CD14-positive monocyte (primary cell): ENCODE data around the gene CRISP3. TPM values are rescaled to one million over a fixed set of nuclear protein-coding genes. Genes with fewer than 3 reads are reported as not detected.

ENCODE experiments used
- DNase-seq, 3 donors: peaks; one replicate each; pipeline ENCODE4 v3.0.0-alpha.2; 2011 to 2022
- H2AFZ ChIP-seq: 2 replicates; pipeline ENCODE4 v1.6.0; 2012; ENCODE audit warnings: mild to moderate bottlenecking, low read depth, low read length, inconsistent platforms; ENCODE audit not compliant: insufficient read depth, poor library complexity, severe bottlenecking
- H3K27ac ChIP-seq, 2 donors: 1 replicate in 1 of 2; 2 replicates in 1 of 2; pipeline ENCODE4 v1.5.1; 2012 to 2013; ENCODE audit warnings: low read length in 2 of 2, control low read depth in 1 of 2, inconsistent platforms in 1 of 2, low read depth in 1 of 2, mild to moderate bottlenecking in 1 of 2
- H3K27me3 ChIP-seq, 2 donors: one replicate each; pipeline versions ENCODE4 v1.6.0 to v1.6.1; 2011 to 2013; ENCODE audit warnings: low read length in 2 of 2; ENCODE audit not compliant: control insufficient read depth in 2 of 2, insufficient read depth in 2 of 2
- H3K36me3 ChIP-seq, 2 donors: replicated peaks in 1 of 2; 1 replicate in 1 of 2; 2 replicates in 1 of 2; pipeline versions ENCODE4 v1.5.1 to v1.6.1; 2012 to 2013; ENCODE audit warnings: low read length in 2 of 2, control low read depth in 1 of 2, inconsistent platforms in 1 of 2, mild to moderate bottlenecking in 1 of 2; ENCODE audit not compliant: insufficient read depth in 2 of 2, control insufficient read depth in 1 of 2
- H3K4me1 ChIP-seq, 2 donors: 1 replicate in 1 of 2; 2 replicates in 1 of 2; pipeline versions ENCODE4 v1.5.1 to v1.6.1; 2012 to 2013; ENCODE audit warnings: low read length in 2 of 2, control low read depth in 1 of 2, inconsistent platforms in 1 of 2, mild to moderate bottlenecking in 1 of 2, moderate library complexity in 1 of 2; ENCODE audit not compliant: insufficient read depth in 2 of 2, control insufficient read depth in 1 of 2
- H3K4me2 ChIP-seq: replicated peaks from 2 replicates; pipeline ENCODE3; 2012; ENCODE audit warnings: low read length, moderate library complexity, mild to moderate bottlenecking; ENCODE audit not compliant: poor library complexity, severe bottlenecking; ENCODE audit errors: extremely low read depth
- H3K4me3 ChIP-seq, 3 experiments: fragments of 200-600 bp in 1 of 3; sonication (generic) in 1 of 3; replicated peaks in 1 of 3; 1 replicate in 2 of 3; 2 replicates in 1 of 3; pipeline ENCODE4 v1.5.1; 2011 to 2013; ENCODE audit warnings: low read length in 3 of 3, mild to moderate bottlenecking in 3 of 3, control low read depth in 2 of 3, low read depth in 2 of 3, inconsistent platforms in 1 of 3, moderate library complexity in 1 of 3
- H3K79me2 ChIP-seq: 2 replicates; pipeline ENCODE4 v1.6.0; 2012; ENCODE audit warnings: mild to moderate bottlenecking, control low read depth, inconsistent platforms, low read length, moderate library complexity; ENCODE audit not compliant: insufficient read depth
- H3K9ac ChIP-seq: 2 replicates; pipeline ENCODE4 v1.6.0; 2017; ENCODE audit warnings: low read length, mild to moderate bottlenecking; ENCODE audit not compliant: insufficient read depth, poor library complexity, severe bottlenecking
- H3K9me3 ChIP-seq, 2 donors: replicated peaks in 1 of 2; 1 replicate in 1 of 2; 2 replicates in 1 of 2; pipeline versions ENCODE4 v1.5.1 to v1.6.1; 2012 to 2013; ENCODE audit warnings: low read length in 2 of 2, control low read depth in 1 of 2; ENCODE audit not compliant: control insufficient read depth in 1 of 2, insufficient read depth in 1 of 2
- H4K20me1 ChIP-seq: 2 replicates; pipeline ENCODE4 v1.6.0; 2012; ENCODE audit warnings: mild to moderate bottlenecking, low read length, control low read depth, moderate library complexity; ENCODE audit not compliant: insufficient read depth
- H3K27ac Mint-ChIP-seq, 7 donors: one replicate each; pipeline ENCODE4 v1.8.0; 2020; ENCODE audit warnings: mild to moderate bottlenecking in 7 of 7, mixed read lengths in 7 of 7, moderate library complexity in 6 of 7, inconsistent platforms in 2 of 7
- H3K27me3 Mint-ChIP-seq, 3 donors: one replicate each; pipeline ENCODE4 v1.8.0; 2021 to 2022; ENCODE audit warnings: low read depth in 3 of 3, mild to moderate bottlenecking in 3 of 3, mixed read lengths in 3 of 3, moderate library complexity in 3 of 3, inconsistent platforms in 1 of 3
- H3K36me3 Mint-ChIP-seq, 2 donors: one replicate each; pipeline ENCODE4 v1.8.0; 2020; ENCODE audit warnings: mixed read lengths in 2 of 2, inconsistent platforms in 1 of 2, mild to moderate bottlenecking in 1 of 2
- H3K4me1 Mint-ChIP-seq: one replicate; pipeline ENCODE4 v1.8.0; 2020; ENCODE audit warnings: mild to moderate bottlenecking, mixed read lengths
- H3K4me3 Mint-ChIP-seq, 2 donors: one replicate each; pipeline ENCODE4 v1.8.0; 2020; ENCODE audit warnings: mild to moderate bottlenecking in 2 of 2, mixed read lengths in 2 of 2, moderate library complexity in 1 of 2
- H3K9me3 Mint-ChIP-seq, 7 donors: one replicate each; pipeline ENCODE4 v1.8.0; 2020 to 2022; ENCODE audit warnings: mixed read lengths in 7 of 7, mild to moderate bottlenecking in 6 of 7, moderate library complexity in 6 of 7, inconsistent platforms in 2 of 7
- WGBS: methylation state at CpG from one replicate; pipeline ENCODE4 v1.1.5; 2013; ENCODE audit warnings: missing lambda C conversion rate; ENCODE audit not compliant: insufficient coverage; 5-methylcytosine and 5-hydroxymethylcytosine counted together
- intact Hi-C, 2 donors: fragments of 100-400 bp; cut with micrococcal nuclease; formaldehyde crosslinking; loops; one replicate each; pipeline versions ENCODE4 v1.15.0 to v1.15.1; 2023
- polyA plus RNA-seq, 3 donors: library from polyadenylated mRNA; depleted of rRNA in 1 of 3; unstranded in 2 of 3; stranded (reverse) in 1 of 3; fragments of 300-500 nt in 2 of 3; fragments of >200 nt in 1 of 3; fragmentation: Illumina TruSeq in 2 of 3; gene quantifications; 1 replicate in 2 of 3; 2 replicates in 1 of 3; pipeline ENCODE4 v1.2.3, GENCODE V29; 2012 to 2021
- TF ChIP-seq, protein P1 (sequence below): fragments of 200-600 bp; IDR thresholded peaks from one replicate; pipeline ENCODE4 v1.8.0; 2022; ENCODE audit warnings: antibody characterized with exemption, mild to moderate bottlenecking

CRISP3 gene
- polyA plus RNA-seq, 3 donors: not detected

DNA sequence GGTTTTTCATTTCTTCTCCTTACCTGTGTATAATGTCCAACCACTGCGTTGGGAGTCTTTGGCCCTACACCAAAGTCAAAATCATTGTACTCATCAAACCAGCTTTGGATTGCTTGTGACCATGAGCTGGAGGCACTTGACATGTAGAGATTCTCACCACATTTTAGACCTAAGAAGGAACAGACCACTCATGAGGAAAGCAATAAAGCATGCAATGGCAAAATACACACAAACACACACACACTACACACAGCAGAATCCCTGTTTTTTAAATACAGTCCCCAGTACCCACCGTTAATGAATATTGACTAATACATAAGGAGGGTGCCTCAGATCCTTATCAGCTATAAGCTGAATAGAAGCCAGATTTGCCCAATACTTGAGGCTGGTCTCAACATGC, 10.5 kb downstream of the CRISP3 start:
- no peaks in the 10 kb centered on the region for H3K27me3 ChIP-seq
- Mint-ChIP-seq H3K36me3 (no peaks in the 10 kb centered on the region), H3K4me3 (no peak overlapping the region), H3K9me3 (peaks cover 0 to 1% (median 0%) of the 10 kb centered on the region in 7 donors), H3K27me3 (no peaks in the 10 kb centered on the region), H3K27ac (no peak overlapping the region), H3K4me1 (no peaks in the 10 kb centered on the region)
- no peak overlapping the region for H3K4me2 ChIP-seq
- H3K27ac ChIP-seq: no peak overlapping the region
- no peaks in the 10 kb centered on the region for H3K9me3 ChIP-seq
- H3K9ac ChIP-seq: no peak overlapping the region
- no peak overlapping the region for H2AFZ ChIP-seq
- H3K4me1 ChIP-seq: no peaks in the 10 kb centered on the region
- DNase-seq: no peak
- no peaks in the 10 kb centered on the region for H3K79me2 ChIP-seq
- WGBS: no CpG with 5 or more reads among the region's 2 CpGs
- no peaks in the 10 kb centered on the region for H4K20me1 ChIP-seq
- H3K36me3 ChIP-seq: no peaks in the 10 kb centered on the region
- no peak overlapping the region for H3K4me3 ChIP-seq
- TF ChIP-seq, protein P1, sequence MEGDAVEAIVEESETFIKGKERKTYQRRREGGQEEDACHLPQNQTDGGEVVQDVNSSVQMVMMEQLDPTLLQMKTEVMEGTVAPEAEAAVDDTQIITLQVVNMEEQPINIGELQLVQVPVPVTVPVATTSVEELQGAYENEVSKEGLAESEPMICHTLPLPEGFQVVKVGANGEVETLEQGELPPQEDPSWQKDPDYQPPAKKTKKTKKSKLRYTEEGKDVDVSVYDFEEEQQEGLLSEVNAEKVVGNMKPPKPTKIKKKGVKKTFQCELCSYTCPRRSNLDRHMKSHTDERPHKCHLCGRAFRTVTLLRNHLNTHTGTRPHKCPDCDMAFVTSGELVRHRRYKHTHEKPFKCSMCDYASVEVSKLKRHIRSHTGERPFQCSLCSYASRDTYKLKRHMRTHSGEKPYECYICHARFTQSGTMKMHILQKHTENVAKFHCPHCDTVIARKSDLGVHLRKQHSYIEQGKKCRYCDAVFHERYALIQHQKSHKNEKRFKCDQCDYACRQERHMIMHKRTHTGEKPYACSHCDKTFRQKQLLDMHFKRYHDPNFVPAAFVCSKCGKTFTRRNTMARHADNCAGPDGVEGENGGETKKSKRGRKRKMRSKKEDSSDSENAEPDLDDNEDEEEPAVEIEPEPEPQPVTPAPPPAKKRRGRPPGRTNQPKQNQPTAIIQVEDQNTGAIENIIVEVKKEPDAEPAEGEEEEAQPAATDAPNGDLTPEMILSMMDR: no peak
- intact Hi-C loops: no loop called here

DNA sequence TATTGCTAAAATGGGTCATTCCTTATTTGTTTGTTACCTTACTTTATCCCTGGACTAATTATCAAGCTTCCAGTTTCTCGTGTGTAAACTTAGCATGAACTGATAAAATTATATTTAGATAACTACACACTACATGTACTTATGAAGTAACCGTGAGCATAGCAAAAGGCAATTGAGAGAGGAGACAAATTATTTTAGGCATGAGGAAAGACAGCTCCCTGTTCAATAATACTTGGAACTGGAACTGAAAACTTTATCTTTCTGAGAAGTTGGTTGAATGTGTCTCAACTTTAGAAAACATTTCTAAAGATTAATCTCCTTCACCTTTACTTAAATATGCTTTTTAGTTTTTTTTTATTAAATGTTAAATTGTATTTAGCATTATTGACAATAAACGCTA, 11.4 kb downstream of the CRISP3 start:
- H4K20me1 ChIP-seq: no peaks in the 10 kb centered on the region
- intact Hi-C loops: no loop called here
- H3K4me2 ChIP-seq: no peak overlapping the region
- H3K27me3 ChIP-seq: no peaks in the 10 kb centered on the region
- TF ChIP-seq, protein P1: no peak
- no peaks in the 10 kb centered on the region for H3K36me3 Mint-ChIP-seq
- no peaks in the 10 kb centered on the region for H3K36me3 ChIP-seq
- H3K27ac Mint-ChIP-seq: no peak overlapping the region
- no peak overlapping the region for H3K27ac ChIP-seq
- no peak overlapping the region for H2AFZ ChIP-seq
- no peak overlapping the region for H3K4me3 Mint-ChIP-seq
- H3K4me3 ChIP-seq: no peak overlapping the region
- no peak for DNase-seq
- peaks cover 0 to 1% (median 0%) of the 10 kb centered on the region in 7 donors for H3K9me3 Mint-ChIP-seq
- H3K4me1 Mint-ChIP-seq: no peaks in the 10 kb centered on the region
- H3K9ac ChIP-seq: no peak overlapping the region
- no peaks in the 10 kb centered on the region for H3K4me1 ChIP-seq
- no peaks in the 10 kb centered on the region for H3K9me3 ChIP-seq
- H3K27me3 Mint-ChIP-seq: no peaks in the 10 kb centered on the region
- H3K79me2 ChIP-seq: no peaks in the 10 kb centered on the region
- no CpG with 5 or more reads among the region's 3 CpGs for WGBS
